ENCODE results near the gene SLC40A1.

SLC40A1 gene

DNA sequence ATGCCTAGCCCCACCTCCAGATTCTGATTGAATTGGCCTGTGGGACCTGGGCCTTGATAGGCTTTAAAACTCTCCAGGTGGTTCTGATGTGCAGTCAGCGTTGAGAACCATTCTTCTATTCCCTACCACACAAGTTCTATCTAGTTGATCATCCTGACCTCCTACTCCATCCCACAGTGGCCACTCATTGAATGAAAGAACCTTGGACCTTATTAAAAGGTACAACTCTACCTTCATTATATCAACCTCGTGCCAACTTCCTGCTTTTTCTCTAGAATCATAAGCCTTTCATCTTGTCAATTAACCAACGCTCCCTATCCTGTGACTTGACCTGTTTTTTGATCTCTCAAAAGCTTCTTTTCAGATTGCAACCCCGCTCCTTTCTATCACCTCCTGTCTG, 55.8 kb downstream of the SLC40A1 start:
- H3K4me1 ChIP-seq (ENCODE audit: low read length): no peaks in the 10 kb centered on the region
- H3K27me3 ChIP-seq (ENCODE audit: low read depth, low read length): no peaks in the 10 kb centered on the region
- no peaks in the 10 kb centered on the region for H4K20me1 ChIP-seq (ENCODE audit: insufficient read depth, low read length)
- no peaks in the 10 kb centered on the region for H3K36me3 ChIP-seq (replicated peaks; ENCODE audit: low read depth, low read length)
- no peak overlapping the region for H3K4me3 ChIP-seq (ENCODE audit: low read length)
- H3K27ac ChIP-seq (ENCODE audit: low read length): no peak overlapping the region
- no peak overlapping the region for H3K9ac ChIP-seq (ENCODE audit: low read length)
- no peaks in the 10 kb centered on the region for H3K9me3 ChIP-seq (ENCODE audit: insufficient read depth, low read length)
- H2AFZ ChIP-seq (ENCODE audit: low read depth, low read length): no peak overlapping the region
- TF ChIP-seq EZH2phosphoT487 (IDR thresholded peaks at IDR 0.05; ENCODE audit: low read depth): no peak
- TF ChIP-seq, protein P1, sequence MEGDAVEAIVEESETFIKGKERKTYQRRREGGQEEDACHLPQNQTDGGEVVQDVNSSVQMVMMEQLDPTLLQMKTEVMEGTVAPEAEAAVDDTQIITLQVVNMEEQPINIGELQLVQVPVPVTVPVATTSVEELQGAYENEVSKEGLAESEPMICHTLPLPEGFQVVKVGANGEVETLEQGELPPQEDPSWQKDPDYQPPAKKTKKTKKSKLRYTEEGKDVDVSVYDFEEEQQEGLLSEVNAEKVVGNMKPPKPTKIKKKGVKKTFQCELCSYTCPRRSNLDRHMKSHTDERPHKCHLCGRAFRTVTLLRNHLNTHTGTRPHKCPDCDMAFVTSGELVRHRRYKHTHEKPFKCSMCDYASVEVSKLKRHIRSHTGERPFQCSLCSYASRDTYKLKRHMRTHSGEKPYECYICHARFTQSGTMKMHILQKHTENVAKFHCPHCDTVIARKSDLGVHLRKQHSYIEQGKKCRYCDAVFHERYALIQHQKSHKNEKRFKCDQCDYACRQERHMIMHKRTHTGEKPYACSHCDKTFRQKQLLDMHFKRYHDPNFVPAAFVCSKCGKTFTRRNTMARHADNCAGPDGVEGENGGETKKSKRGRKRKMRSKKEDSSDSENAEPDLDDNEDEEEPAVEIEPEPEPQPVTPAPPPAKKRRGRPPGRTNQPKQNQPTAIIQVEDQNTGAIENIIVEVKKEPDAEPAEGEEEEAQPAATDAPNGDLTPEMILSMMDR (IDR thresholded peaks at IDR 0.05; ENCODE audit: low read depth, low read length): no peak
- no peak overlapping the region for H3K4me2 ChIP-seq (ENCODE audit: low read length)
- no peaks in the 10 kb centered on the region for H3K79me2 ChIP-seq (ENCODE audit: low read length)

DNA sequence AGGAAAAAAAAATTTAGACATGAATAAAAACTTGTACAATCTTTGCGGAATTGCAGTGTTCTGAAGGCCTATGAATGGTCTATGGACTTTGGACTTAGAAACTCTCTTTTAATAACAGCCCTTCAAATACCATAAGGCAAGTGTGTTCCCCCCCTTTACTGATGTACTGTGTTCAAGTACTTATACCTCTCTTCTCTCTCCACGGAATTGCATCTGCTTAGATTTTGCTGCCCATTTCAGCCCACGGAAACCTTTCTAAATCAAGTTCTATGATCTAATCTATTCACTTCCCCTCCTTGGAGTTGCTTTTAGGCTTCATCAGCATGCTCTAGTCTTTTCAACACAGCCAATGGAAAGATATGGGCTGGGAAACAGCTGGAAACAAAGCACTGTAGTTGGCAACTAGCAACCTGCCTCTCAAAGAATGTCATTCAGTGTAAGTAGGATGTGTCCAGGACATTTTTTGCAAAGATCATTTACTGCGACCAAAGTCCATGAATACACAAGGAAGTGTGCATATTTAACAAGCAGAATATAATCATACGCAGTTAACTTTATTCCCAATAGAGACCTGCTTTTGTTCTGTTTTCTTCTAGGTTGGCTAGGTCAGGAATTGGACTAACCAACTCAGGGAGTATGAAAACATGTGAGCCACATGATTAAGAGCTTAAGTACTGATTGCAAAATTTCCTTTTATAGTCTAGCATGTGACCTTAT, 58.0 kb downstream of the SLC40A1 start:
- Histone ChIP-seq H3K27me3 (ENCODE audit: low read depth, low read length) (no peaks in the 10 kb centered on the region), H3K9ac (ENCODE audit: low read length) (no peak overlapping the region), H3K36me3 (replicated peaks; ENCODE audit: low read depth, low read length) (no peaks in the 10 kb centered on the region), H4K20me1 (ENCODE audit: insufficient read depth, low read length) (no peaks in the 10 kb centered on the region), H3K4me2 (ENCODE audit: low read length) (no peak overlapping the region), H3K4me1 (ENCODE audit: low read length) (no peaks in the 10 kb centered on the region), H3K27ac (ENCODE audit: low read length) (no peak overlapping the region), H2AFZ (ENCODE audit: low read depth, low read length) (no peak overlapping the region), H3K4me3 (ENCODE audit: low read length) (no peak overlapping the region), H3K9me3 (ENCODE audit: insufficient read depth, low read length) (no peaks in the 10 kb centered on the region), H3K79me2 (ENCODE audit: low read length) (no peaks in the 10 kb centered on the region)
- TF ChIP-seq, protein P1 (IDR thresholded peaks at IDR 0.05; ENCODE audit: low read depth, low read length): no peak
- TF ChIP-seq EZH2phosphoT487 (IDR thresholded peaks at IDR 0.05; ENCODE audit: low read depth): no peak

DNA sequence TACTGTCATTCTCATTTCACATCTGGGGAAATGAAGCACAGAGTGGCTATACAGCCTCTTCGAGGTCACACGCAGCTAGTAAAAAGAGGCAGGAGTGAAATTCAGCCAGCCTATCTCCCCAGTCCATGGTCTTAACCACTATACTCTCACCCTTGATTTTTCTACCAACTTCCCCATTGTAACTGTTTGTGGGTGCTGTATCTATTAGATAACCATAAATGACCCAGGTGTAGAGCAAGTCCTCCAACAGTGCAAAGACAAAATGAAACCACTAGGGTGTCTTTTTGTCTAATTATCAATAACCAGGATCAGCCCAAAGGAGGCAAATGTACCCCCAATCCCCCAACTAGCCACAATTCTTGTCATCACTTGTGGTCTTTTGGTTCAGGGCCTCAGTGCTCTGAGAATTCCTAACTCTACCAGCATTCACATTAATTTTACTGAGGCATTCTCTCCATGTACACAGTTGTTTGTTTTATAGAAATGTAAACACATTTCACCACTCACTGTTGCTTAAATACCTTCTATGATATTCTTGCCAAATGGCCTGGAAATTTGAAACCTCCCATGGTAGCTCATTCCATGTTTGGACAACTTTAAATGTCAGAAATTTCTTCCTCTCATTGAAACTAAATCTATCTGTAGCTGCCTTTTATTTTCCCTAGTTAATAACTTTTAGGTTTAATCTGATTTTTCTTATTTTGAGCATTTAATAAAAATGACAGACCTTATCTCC, 58.7 kb downstream of the SLC40A1 start:
- no peak overlapping the region for H3K27ac ChIP-seq (ENCODE audit: low read length)
- no peaks in the 10 kb centered on the region for H3K36me3 ChIP-seq (replicated peaks; ENCODE audit: low read depth, low read length)
- H3K79me2 ChIP-seq (ENCODE audit: low read length): no peaks in the 10 kb centered on the region
- H3K9me3 ChIP-seq (ENCODE audit: insufficient read depth, low read length): no peaks in the 10 kb centered on the region
- TF ChIP-seq, protein P1 (IDR thresholded peaks at IDR 0.05; ENCODE audit: low read depth, low read length): no peak
- TF ChIP-seq EZH2phosphoT487 (IDR thresholded peaks at IDR 0.05; ENCODE audit: low read depth): no peak
- H4K20me1 ChIP-seq (ENCODE audit: insufficient read depth, low read length): no peaks in the 10 kb centered on the region
- H2AFZ ChIP-seq (ENCODE audit: low read depth, low read length): no peak overlapping the region
- no peaks in the 10 kb centered on the region for H3K27me3 ChIP-seq (ENCODE audit: low read depth, low read length)
- no peaks in the 10 kb centered on the region for H3K4me1 ChIP-seq (ENCODE audit: low read length)
- H3K4me2 ChIP-seq (ENCODE audit: low read length): no peak overlapping the region
- H3K9ac ChIP-seq (ENCODE audit: low read length): no peak overlapping the region
- H3K4me3 ChIP-seq (ENCODE audit: low read length): no peak overlapping the region

DNA sequence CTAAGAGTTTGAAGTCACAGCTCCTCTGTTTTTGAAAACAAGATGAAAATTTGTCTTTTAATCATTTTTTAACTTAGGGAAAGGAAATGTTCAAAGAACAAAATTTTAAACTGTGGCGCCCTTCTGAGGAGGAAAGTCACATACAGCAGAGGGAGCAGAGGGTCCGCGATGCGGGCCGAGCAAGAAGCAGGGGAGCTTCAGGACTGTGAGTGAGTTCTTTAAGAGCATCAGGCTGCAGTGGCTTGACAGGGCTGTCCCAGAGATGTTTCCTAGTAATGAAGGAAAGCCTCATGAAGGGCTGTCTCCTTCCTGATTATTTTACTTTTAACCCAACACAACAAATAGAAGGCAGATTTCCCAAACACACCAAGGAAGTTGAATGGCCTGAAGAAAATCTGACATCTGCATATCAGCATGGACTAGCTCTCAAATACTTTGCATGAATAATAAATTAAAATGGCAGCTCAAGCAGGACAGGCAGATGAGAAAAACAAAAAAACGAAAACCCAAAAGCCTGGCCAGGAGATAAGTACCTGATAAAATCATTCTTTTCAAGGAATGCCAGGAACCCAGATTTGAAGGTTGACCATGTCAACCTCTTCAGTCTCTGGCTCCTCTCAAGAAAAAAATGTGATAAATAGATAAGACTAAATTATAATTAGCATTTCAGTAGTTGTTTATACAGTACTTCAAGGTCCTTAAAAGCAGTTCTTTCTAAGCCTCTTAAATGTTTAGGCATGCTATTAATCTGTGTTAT, 60.8 kb downstream of the SLC40A1 start:
- no peak overlapping the region for H2AFZ ChIP-seq (ENCODE audit: low read depth, low read length)
- no peak overlapping the region for H3K27ac ChIP-seq (ENCODE audit: low read length)
- H3K4me1 ChIP-seq (ENCODE audit: low read length): no peaks in the 10 kb centered on the region
- H3K36me3 ChIP-seq (replicated peaks; ENCODE audit: low read depth, low read length): no peaks in the 10 kb centered on the region
- no peaks in the 10 kb centered on the region for H3K79me2 ChIP-seq (ENCODE audit: low read length)
- H3K4me2 ChIP-seq (ENCODE audit: low read length): no peak overlapping the region
- H3K27me3 ChIP-seq (ENCODE audit: low read depth, low read length): no peaks in the 10 kb centered on the region
- no peaks in the 10 kb centered on the region for H3K9me3 ChIP-seq (ENCODE audit: insufficient read depth, low read length)
- H3K9ac ChIP-seq (ENCODE audit: low read length): no peak overlapping the region
- TF ChIP-seq, protein P1 (IDR thresholded peaks at IDR 0.05; ENCODE audit: low read depth, low read length): no peak
- TF ChIP-seq EZH2phosphoT487 (IDR thresholded peaks at IDR 0.05; ENCODE audit: low read depth): no peak
- no peaks in the 10 kb centered on the region for H4K20me1 ChIP-seq (ENCODE audit: insufficient read depth, low read length)
- no peak overlapping the region for H3K4me3 ChIP-seq (ENCODE audit: low read length)

Data from OCI-LY3 (cell line).